B cell (primary cell): ENCODE results near the gene CDK9. TPM values are rescaled to one million over a fixed set of nuclear protein-coding genes. Genes with fewer than 3 reads are reported as not detected.

Source experiments
- ATAC-seq: fragments of 200-7000 bp; cut with Tn5 transposase; one replicate; pipeline ENCODE4 v1.10.0; 2021; ENCODE audit warnings: low read depth, mild to moderate bottlenecking, moderate number of reproducible peaks, moderate library complexity
- CTCF ChIA-PET: fragments of 350-600 bp; sonication (Branson Sonifier 250); formaldehyde crosslinking; loops from one replicate; lab custom pipeline; 2021; ENCODE audit warnings: antibody characterized with exemption, inconsistent platforms; lab: Charles Lee
- POLR2A ChIA-PET: fragments of 350-600 bp; sonication (Branson Sonifier 250); formaldehyde crosslinking; loops from one replicate; lab custom pipeline; 2021; ENCODE audit warnings: antibody characterized with exemption; lab: Charles Lee
- DNase-seq: peaks from one replicate; pipeline ENCODE4 v3.0.0; 2013
- H2AFZ ChIP-seq: 2 replicates; pipeline ENCODE4 v1.6.1; 2012; ENCODE audit warnings: mild to moderate bottlenecking, low read depth, low read length; ENCODE audit not compliant: insufficient read depth, poor library complexity, severe bottlenecking
- H3K27ac ChIP-seq, 2 donors: 1 replicate in 1 of 2; 2 replicates in 1 of 2; pipeline ENCODE4 v1.5.1; 2012 to 2013; ENCODE audit warnings: low read length in 2 of 2, mild to moderate bottlenecking in 2 of 2, moderate library complexity in 1 of 2
- H3K27me3 ChIP-seq, 4 experiments: fragments of 200-600 bp in 1 of 4; sonication (generic) in 1 of 4; replicated peaks in 1 of 4; 1 replicate in 2 of 4; 2 replicates in 2 of 4; pipeline versions ENCODE4 v1.6.1 to v1.7.0; 2013 to 2016; ENCODE audit warnings: low read length in 3 of 4, mild to moderate bottlenecking in 2 of 4, mixed read lengths in 1 of 4, moderate library complexity in 1 of 4; ENCODE audit not compliant: insufficient read depth in 4 of 4, control insufficient read depth in 3 of 4; ENCODE audit errors: control extremely low read depth in 1 of 4
- H3K36me3 ChIP-seq, 2 experiments: replicated peaks in 1 of 2; 1 replicate in 1 of 2; 2 replicates in 1 of 2; pipeline versions ENCODE4 v1.6.1 to v1.7.1; 2013; ENCODE audit warnings: low read length in 1 of 2; ENCODE audit not compliant: insufficient read depth in 2 of 2, control insufficient read depth in 1 of 2; ENCODE audit errors: control extremely low read depth in 1 of 2, extremely low read depth in 1 of 2
- H3K4me1 ChIP-seq, 2 donors: fragments of 200-600 bp in 1 of 2; sonication (generic) in 1 of 2; 1 replicate in 1 of 2; 2 replicates in 1 of 2; pipeline versions ENCODE4 v1.5.1 to v1.6.1; 2013 to 2017; ENCODE audit warnings: low read length in 2 of 2; ENCODE audit not compliant: control insufficient read depth in 2 of 2, insufficient read depth in 2 of 2
- H3K4me2 ChIP-seq: replicated peaks from 2 replicates; pipeline ENCODE3; 2012; ENCODE audit warnings: mild to moderate bottlenecking, low read depth, low read length; ENCODE audit not compliant: poor library complexity, severe bottlenecking
- H3K4me3 ChIP-seq, 5 experiments: fragments of 200-600 bp in 1 of 5; sonication (generic) in 1 of 5; 1 replicate in 3 of 5; 2 replicates in 2 of 5; pipeline versions ENCODE4 v1.5.1 to v1.7.0; 2011 to 2016; ENCODE audit warnings: low read length in 4 of 5, mild to moderate bottlenecking in 4 of 5, low read depth in 2 of 5, control low read depth in 1 of 5, moderate library complexity in 1 of 5; ENCODE audit not compliant: insufficient read depth in 1 of 5; ENCODE audit errors: control extremely low read depth in 1 of 5, extremely low read depth in 1 of 5
- H3K79me2 ChIP-seq: fragments of 200-600 bp; sonication (generic); one replicate; pipeline ENCODE4 v1.6.0; 2016; ENCODE audit warnings: low read length; ENCODE audit not compliant: control insufficient read depth, insufficient read depth
- H3K9ac ChIP-seq: fragments of 200-600 bp; sonication (generic); 2 replicates; pipeline ENCODE4 v1.6.1; 2017; ENCODE audit warnings: mild to moderate bottlenecking, low read length, moderate library complexity
- H3K9me3 ChIP-seq, 3 donors: one replicate each; pipeline versions ENCODE4 v1.6.1 to v1.7.1; 2013; ENCODE audit warnings: low read length in 2 of 3; ENCODE audit not compliant: control insufficient read depth in 2 of 3, insufficient read depth in 1 of 3; ENCODE audit errors: control extremely low read depth in 1 of 3
- H4K20me1 ChIP-seq: 2 replicates; pipeline ENCODE4 v1.6.0; 2012; ENCODE audit warnings: mild to moderate bottlenecking, low read length; ENCODE audit not compliant: insufficient read depth, control insufficient read depth, poor library complexity, severe bottlenecking
- H3K27ac Mint-ChIP-seq: one replicate; pipeline ENCODE4 v1.8.0; 2021; ENCODE audit warnings: mixed read lengths
- H3K27me3 Mint-ChIP-seq: one replicate; pipeline ENCODE4 v1.8.0; 2021; ENCODE audit warnings: mixed read lengths
- H3K4me1 Mint-ChIP-seq: one replicate; pipeline ENCODE4 v1.8.0; 2021; ENCODE audit warnings: mixed read lengths
- H3K4me3 Mint-ChIP-seq: one replicate; pipeline ENCODE4 v1.8.0; 2021; ENCODE audit warnings: mixed read lengths
- H3K9me3 Mint-ChIP-seq: one replicate; pipeline ENCODE4 v1.8.0; 2022; ENCODE audit warnings: mixed read lengths; ENCODE audit not compliant: insufficient read depth
- EZH2 ChIP-seq: IDR thresholded peaks from 2 replicates; pipeline ENCODE4 v1.6.1; 2012; ENCODE audit warnings: borderline replicate concordance, low read depth, mild to moderate bottlenecking, moderate library complexity, low read length; ENCODE audit not compliant: insufficient read depth, poor library complexity, severe bottlenecking
- WGBS: methylation state at CpG from one replicate; pipeline ENCODE4 v1.1.5; 2013; ENCODE audit warnings: missing lambda C conversion rate; ENCODE audit not compliant: insufficient coverage; 5-methylcytosine and 5-hydroxymethylcytosine counted together
- intact Hi-C: fragments of 100-400 bp; cut with micrococcal nuclease; formaldehyde crosslinking; loops from one replicate; pipeline ENCODE4 v1.10.0; 2022
- polyA plus RNA-seq: library from polyadenylated mRNA; depleted of rRNA; stranded (reverse); fragments of >200 nt; gene quantifications from 2 replicates; pipeline ENCODE4 v1.2.3, GENCODE V29; 2012
- total RNA-seq, 2 donors: library from RNA; stranded (reverse); fragments of 120-200 nt in 1 of 2; gene quantifications; 1 replicate in 1 of 2; 2 replicates in 1 of 2; pipeline versions ENCODE4 v1.2.3 to v1.2.4, GENCODE V29; 2013 to 2022
- TF ChIP-seq, protein P1 (sequence below): fragments of 200-600 bp; IDR thresholded peaks from one replicate; pipeline ENCODE4 v1.8.0; 2022; ENCODE audit warnings: antibody characterized with exemption, mild to moderate bottlenecking

Gene CDK9
- total and polyA plus RNA-seq, 2 donors (not counting 1 experiment from before 2014, with no cell fraction given): 145 to 176 TPM

GRCh38 chr9:127754099-127755060 is 31.5 kb upstream of the CDK9 start:
- 96% methylated on average over 84 of the region's 86 CpGs for WGBS
- TF ChIP-seq, protein P1, sequence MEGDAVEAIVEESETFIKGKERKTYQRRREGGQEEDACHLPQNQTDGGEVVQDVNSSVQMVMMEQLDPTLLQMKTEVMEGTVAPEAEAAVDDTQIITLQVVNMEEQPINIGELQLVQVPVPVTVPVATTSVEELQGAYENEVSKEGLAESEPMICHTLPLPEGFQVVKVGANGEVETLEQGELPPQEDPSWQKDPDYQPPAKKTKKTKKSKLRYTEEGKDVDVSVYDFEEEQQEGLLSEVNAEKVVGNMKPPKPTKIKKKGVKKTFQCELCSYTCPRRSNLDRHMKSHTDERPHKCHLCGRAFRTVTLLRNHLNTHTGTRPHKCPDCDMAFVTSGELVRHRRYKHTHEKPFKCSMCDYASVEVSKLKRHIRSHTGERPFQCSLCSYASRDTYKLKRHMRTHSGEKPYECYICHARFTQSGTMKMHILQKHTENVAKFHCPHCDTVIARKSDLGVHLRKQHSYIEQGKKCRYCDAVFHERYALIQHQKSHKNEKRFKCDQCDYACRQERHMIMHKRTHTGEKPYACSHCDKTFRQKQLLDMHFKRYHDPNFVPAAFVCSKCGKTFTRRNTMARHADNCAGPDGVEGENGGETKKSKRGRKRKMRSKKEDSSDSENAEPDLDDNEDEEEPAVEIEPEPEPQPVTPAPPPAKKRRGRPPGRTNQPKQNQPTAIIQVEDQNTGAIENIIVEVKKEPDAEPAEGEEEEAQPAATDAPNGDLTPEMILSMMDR: no peak
- TF ChIP-seq EZH2: no peak
- Mint-ChIP-seq H3K4me3 (no peak overlapping the region), H3K27me3 (no peaks in the 10 kb centered on the region), H3K4me1 (peaks cover 11% of the 10 kb centered on the region), H3K9me3 (no peaks in the 10 kb centered on the region), H3K27ac (no peak overlapping the region)
- DNase-seq (no peak), ATAC-seq (no peak)
- Histone ChIP-seq H3K9me3 (no peaks in the 10 kb centered on the region), H3K9ac (no peak overlapping the region), H3K36me3 (peaks cover 3 to 57% of the 10 kb centered on the region in 2 experiments), H3K27ac (no peak overlapping the region), H3K4me1 (no peaks in the 10 kb centered on the region), H2AFZ (no peak overlapping the region), H3K4me2 (no peak overlapping the region), H3K4me3 (no peak overlapping the region), H3K79me2 (peaks cover 79% of the 10 kb centered on the region), H3K27me3 (no peaks in the 10 kb centered on the region), H4K20me1 (peaks cover 95% of the 10 kb centered on the region)
- ChIA-PET POLR2A (no interaction called here), CTCF (interaction anchor here (1.5 kb wide), 1 partner anchor 115 kb away, joined by 5 read pairs; no protein-coding TSS in a partner anchor)
- intact Hi-C loops: no loop called here
